GM18861 (cell line): ENCODE data around the gene ATP6V1A.
"Not testable (repeated sequence)": the region's sequence is repeated elsewhere in the genome, so short reads cannot be mapped to it uniquely, and the experiment has no call there.

Source experiments
- ATAC-seq: cut with Tn5 transposase; IDR thresholded peaks from one replicate; pipeline ENCODE4 v1.9.1; 2021; ENCODE audit not compliant: unreplicated experiment

The ATP6V1A gene

GRCh38 chr3:113812854-113813253, 66.0 kb downstream of the ATP6V1A start:
- ATAC-seq = no peak

DNA sequence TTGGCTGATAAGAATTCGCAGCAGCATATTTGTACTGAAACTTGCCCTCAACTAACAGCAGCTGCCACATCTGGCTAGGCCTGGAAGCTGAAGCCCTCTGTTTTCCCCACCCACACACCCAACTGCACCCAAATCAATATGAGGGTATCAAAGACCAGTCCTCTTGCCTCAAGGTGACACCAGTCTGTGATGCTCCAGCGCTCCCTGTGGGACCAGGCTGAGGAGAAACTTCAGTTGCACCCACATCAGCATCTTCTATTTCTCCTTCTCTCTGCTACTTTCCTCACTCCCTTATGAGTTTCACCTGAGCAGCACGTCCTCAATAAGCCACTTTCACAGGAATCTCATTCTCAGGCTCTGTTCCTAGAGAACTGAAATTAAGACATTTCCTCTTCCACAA, 73.0 kb downstream of the ATP6V1A start:
- no peak for ATAC-seq

DNA sequence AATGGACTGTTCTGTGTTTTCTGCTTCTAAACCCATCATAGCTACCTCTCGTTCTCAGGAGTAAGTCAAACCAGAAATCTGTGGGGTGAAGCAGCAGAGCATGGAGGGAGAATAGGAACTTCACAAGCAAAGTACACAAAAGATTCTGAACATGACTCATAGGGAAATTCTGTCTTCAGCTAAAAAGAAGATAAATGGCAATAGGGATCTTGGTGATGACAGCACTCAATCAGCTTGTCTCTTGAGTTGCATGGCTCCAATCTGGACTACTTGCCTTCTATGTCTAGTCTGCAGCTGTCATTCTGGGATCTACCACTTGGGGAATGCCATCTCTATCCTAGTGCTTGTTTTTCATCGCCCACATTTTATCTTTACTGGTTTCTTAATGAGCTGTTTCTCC, 78.3 kb downstream of the ATP6V1A start:
- peak; percentile 80 for ATAC-seq

DNA sequence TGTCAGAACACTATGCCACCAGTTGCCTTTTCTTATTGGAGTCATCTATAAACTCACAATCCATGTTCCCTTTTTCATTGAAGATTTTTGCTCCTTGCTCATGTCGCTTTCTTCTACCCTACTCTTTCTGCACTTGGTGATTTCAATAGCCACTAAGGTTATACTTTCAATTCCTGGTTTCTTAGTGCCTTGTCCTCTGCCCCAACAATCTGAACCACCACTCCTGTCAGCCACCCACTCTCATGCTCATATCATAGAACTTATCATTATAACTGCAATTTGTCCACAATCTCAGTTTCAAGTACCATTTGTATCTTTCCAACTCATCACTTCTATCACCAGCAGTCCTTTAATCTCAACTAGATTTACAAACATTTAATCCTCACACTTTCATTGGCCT, 81.8 kb downstream of the ATP6V1A start:
- no peak for ATAC-seq

DNA sequence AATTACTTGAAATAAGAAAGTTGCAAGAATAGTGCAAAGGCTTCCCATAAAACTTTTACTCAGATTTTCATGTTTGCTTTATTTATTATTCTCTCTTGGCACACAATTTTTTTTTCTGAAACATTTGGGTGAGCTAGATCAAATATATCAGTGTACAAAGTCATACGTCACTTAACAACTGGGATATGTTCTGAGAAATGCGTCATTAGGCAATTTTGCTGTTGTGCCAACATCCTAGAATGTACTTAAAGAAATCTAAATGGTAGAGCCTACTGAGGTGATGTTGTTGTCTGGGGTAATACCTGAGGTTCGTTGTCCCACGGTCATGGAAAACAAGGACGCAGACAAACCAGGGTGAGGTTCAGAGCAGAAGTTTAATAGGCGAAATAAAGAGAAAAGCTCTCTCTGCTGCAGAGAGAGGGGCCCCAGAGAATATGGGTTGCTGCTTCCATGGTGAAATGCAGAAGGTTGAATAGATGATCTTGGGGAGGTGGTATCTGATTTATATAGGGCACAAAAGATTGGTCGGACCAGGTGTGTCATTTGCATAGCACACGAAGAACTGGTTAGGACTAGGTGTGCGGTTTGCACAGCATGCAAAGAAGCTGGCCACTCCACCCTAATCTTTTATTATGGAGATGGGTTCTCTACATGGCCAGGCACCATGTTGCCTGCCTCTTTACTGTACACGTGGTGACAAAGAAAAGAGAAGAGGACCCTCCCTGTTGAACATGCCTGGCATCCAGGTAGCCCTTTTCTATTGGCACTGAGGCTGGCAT, 82.9 kb downstream of the ATP6V1A start:
- ATAC-seq = no peak

GRCh38 chr3:113831103-113831355, 84.2 kb downstream of the ATP6V1A start:
- no peak for ATAC-seq

DNA sequence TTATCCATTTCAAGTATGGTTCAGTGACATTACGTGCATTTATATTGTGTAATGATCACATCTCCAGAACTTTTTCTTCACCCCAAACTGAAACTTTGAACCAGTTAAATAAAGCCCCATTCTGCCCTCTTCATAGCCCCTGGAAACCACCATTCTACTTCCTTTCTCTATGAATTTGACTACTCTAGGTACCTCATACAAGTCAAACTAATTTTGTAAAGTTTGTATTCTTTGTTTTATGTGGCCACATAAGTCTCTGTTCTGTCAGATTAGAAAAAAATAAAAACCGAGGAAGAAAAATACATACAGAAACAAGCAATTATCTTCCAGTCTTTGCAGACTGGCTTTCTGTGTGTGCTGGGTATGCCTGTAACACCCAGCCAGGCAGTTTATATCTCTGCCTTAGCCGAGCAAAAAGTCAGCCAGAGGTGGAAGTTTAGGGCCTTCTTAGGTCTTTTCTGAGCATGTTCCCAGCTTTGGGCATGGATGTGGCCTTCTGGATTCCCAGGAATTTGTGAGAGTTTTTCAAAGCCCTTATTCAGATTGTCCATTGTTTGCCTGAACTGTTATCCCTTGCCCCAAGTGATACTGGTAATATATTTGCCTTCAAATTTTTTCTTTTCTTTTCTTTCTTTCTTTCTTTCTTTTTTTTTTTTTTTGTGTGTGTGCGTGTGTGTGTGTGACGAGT, 85.8 kb downstream of the ATP6V1A start:
- peak; percentile 42 for ATAC-seq

DNA sequence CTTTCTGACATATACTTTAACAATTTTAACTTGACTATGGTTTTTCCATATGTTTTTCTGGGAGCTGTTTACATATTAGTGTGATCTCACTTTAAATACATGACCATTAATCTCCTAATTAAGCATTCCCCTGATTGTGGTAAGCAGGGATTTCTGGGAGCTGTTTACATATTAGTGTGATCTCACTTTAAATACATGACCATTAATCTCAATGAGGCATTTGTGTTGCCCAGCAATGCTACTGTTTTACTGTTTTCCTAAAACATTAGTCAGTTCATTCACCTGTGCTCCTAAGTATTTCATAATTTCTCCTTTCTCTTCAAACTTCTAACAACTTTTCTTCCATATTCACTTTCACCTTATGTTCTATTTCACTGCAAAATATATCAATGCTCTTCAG, 88.1 kb downstream of the ATP6V1A start:
- ATAC-seq = no peak

GRCh38 chr3:113838631-113839209, 91.9 kb downstream of the ATP6V1A start, which contains the start of gene GRAMD1C:
Gene GRAMD1C, plus strand, starts transcription at chr3:113838788. Its CDS starts 122 bp downstream, at chr3:113838910.
- peak; percentile 92 for ATAC-seq

GRCh38 chr3:113839551-113839950, 92.7 kb downstream of the ATP6V1A start:
- ATAC-seq = no peak

- ATAC-seq = peak; percentile 63
These were observed 97.9 kb downstream of the ATP6V1A start for GRCh38 chr3:113844622-113845222.

DNA sequence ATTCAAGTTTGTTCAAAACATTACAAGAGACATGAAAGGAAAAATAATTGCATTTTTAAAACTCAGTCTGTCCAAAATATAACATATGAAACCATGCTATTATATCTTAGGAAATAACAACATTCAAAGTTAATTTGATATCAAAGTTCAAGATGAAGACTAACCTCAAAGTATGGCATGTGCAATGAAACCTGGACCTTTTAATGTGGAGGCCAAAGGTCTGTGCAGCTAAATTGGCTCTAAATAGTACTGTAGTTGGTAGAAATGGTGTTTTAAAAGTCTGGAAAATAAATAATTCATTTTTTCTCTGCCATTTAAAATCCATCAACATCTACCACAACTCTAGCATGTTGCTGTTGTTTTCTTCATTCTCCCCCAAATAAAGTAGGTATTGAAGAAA, 100.4 kb downstream of the ATP6V1A start:
- no peak for ATAC-seq

- ATAC-seq = no peak
These were observed 101.0 kb downstream of the ATP6V1A start for GRCh38 chr3:113847664-113848461.

- not testable (repeated sequence) for ATAC-seq
These were observed 102.2 kb downstream of the ATP6V1A start for GRCh38 chr3:113849071-113849470.

DNA sequence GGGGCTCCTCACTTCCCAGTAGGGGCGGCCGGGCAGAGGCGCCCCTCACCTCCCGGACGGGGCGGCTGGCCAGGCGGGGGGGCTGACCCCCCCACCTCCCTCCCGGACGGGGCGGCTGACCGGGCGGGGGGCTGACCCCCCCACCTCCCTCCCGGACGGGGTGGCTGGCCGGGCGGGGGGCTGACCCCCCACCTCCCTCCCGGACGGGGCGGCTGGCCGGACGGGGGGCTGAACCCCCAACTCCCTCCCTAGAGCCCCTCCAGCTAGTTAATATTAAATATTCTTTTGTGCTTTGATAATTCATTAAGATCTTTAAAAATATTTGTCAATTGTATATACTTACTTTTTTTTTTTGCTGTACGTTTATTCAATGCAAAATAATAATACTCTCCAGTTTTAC, 103.0 kb downstream of the ATP6V1A start:
- not testable (repeated sequence) for ATAC-seq

GRCh38 chr3:113850391-113850790, 103.6 kb downstream of the ATP6V1A start:
- ATAC-seq = not testable (repeated sequence)

GRCh38 chr3:113852506-113852905, 105.7 kb downstream of the ATP6V1A start:
- ATAC-seq = no peak
